HG03060 (cell line): ENCODE results near the gene RBBP5.

ENCODE experiments used
- ATAC-seq: cut with Tn5 transposase; IDR thresholded peaks from one replicate; pipeline ENCODE4 v1.9.1; 2021; ENCODE audit warnings: low read depth, moderate number of reproducible peaks; ENCODE audit not compliant: unreplicated experiment

Gene RBBP5

DNA sequence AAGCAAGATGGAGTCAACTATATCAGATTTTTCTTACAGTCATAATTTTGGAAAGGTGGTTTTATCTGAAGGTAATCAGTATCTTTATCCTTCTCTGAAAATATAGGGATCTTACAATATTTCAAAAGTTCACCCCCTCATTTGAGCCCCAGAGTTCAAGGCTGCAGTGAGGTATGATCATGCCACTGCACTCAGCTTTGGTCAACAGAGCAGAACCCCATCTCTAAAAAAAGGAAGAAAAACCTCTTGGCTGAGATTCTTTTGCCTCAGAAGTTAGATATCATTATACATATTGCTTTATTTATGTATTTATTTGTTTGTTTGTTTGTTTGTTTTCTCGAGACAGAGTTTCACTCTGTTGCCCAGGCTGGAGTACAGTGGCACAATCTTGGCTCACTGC, 11.5 kb upstream of the RBBP5 start:
- no peak for ATAC-seq

DNA sequence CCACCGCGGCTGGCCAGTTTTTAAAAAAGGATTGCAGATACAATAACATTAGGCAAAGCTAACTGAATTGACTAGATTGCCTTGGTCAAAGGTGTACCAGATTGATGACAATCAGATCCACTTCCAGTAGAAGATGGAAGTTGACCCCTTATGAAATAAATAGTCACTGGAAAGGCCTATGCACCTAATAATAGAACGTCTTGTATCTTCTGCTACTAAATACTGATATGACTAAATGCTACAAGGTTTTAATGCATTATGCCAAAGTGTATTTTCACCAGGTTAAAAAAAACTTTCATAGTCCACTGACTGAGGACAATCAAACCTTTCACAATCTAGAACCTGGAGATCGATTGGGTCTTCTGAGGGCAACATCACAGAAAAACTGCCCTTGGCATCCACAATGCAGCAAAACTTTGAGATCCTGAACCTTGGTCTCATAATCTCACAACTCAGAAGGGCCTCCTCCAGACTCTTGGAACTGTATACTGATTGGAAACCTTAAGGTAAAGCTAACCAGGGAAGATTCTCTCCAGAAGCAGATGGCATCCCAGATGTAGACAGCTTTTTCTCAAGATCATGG, 7.8 kb upstream of the RBBP5 start:
- no peak for ATAC-seq

DNA sequence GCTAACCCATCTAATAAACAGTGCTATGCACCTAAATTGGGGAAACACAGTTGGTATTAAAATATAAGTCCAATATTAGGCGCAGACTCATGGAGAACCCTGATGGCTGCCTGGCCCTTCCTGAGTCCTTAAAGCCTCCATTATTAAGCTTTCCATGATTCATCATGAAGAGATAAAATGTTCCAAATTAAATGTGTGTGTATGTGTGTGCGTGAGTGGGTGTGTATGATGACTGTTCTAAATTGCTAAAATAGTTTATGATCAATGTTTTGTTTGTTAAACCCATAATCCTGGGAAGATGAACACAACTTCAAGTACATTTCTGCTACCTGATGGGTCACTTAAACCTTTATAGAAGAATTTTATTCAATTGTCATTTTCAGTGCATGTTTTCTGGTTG, 6.3 kb upstream of the RBBP5 start:
- no peak for ATAC-seq

DNA sequence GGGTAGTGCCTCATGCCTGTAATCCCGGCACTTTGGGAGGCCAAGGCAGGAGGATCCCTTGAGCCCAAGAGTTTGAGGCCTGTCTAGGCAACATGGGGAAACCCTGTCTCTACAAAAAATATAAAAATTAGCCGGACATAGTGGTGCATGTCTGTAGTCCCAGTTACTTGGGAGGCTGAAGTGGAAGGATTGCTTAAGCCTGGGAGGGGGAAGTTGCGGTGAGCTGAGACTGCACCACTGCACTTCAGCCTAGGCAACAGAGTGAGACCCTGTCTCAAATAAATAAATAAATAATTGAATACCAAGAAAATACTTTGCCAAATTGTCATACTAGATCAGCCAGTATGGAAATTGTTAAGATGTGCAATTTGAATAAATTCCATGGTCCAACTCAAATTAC, 5.9 kb upstream of the RBBP5 start:
- ATAC-seq: no peak

DNA sequence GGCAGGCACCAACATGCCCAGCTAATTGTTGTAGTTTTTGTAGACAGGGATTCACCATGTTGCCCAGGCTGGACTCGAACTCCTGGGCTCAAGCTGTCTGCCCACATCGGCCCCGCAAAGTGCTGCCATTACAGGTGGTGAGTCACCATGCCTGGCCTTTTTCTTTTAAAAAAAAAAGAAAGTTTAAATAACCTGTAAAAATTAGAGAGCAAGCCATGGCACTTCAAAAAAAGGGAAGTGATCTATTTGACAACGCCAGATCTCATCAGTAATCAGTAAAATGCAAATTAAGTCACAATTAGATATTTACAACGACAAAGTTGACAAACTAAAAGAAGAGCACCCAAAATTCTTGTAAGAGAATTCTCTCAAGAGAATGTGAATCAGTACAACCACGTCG, 2.9 kb upstream of the RBBP5 start:
- ATAC-seq: no peak

- no peak for ATAC-seq
Observed at GRCh38 chr1:205122489-205122882, 708 bp upstream of the RBBP5 start.

GRCh38 chr1:205118752-205119151, 3.0 kb downstream of the RBBP5 start:
- no peak for ATAC-seq

GRCh38 chr1:205111354-205111753, 10.4 kb downstream of the RBBP5 start:
- no peak for ATAC-seq

GRCh38 chr1:205109711-205110110, 12.1 kb downstream of the RBBP5 start:
- ATAC-seq: no peak

GRCh38 chr1:205109269-205109668, 12.5 kb downstream of the RBBP5 start:
- no peak for ATAC-seq

GRCh38 chr1:205108464-205108863, 13.3 kb downstream of the RBBP5 start:
- ATAC-seq: no peak

DNA sequence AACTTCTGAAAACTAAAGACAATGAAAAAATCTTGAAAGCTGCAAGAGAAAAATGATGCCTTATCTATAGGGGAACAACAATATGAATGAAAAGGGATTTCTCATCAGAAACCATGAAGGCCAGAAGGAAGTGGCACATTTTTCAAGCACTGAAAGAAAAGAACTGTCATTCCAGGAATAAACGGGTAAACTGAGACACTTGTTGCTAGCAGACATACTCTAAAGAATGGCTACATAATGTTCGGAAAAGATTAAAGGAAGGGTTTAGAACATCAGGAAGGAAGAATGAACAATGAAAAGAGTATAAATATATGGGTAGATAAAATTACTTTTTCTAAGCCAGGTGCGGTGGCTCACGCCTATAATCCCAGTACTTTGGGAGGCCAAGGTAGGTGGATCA, 14.5 kb downstream of the RBBP5 start:
- ATAC-seq: no peak

DNA sequence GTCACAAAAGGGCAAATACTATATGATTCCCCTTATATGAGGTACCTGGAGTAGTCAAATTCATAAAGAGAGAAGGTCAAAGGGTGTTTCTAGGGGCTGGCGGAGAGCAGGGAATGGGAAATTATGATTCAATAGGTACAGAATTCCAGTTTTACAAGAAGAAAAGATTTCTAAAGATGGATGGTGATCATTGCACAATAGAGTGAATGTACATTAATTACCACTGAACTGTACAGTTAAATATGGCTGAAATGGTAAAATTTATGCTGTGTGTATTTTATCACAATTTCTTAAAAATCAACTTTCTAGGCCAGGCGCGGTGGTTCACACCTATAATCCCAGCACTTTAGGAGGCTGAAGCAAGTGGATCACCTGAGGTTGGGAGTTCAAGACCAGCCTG, 19.4 kb downstream of the RBBP5 start:
- ATAC-seq: no peak

- ATAC-seq: no peak
Observed at GRCh38 chr1:205098242-205098641, 23.5 kb downstream of the RBBP5 start.

DNA sequence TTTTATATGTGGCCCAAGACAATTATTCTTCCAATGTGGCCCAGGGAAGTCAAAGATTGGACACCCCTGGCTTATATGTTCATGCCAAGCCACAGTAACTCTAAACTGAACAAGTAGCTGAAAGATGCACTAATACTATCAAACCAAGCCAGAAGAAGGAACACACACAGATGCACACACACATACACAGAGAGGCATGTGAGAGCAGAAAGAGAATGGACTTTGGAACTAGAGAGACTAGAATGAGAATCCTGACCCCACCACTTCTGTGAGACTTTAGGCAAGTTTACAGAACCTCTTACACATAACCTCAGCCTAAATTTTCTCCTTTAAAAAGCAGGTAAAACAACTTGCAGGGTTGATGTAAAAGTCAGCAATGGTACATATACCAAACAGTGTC, 26.4 kb downstream of the RBBP5 start:
- no peak for ATAC-seq

- ATAC-seq: no peak
Observed at GRCh38 chr1:205091043-205091740, 30.6 kb downstream of the RBBP5 start.

DNA sequence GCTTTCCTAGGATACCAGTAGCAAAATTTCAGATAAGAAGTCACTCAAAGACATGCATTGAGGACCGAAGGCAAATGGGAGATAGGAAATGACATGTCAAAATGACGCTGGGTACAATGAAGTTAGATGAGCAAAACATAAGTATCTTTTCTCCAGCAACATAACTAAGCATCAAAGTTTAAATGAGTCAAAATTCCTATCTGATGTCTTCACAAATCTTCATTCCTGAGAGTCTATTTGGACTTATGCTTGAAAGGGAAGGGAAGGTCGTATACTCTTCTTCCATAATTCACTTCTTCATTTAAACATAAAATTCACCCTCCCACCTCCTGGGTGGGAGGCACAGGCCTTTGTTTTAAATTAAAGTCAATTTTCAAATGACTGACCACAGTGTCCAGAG, 33.4 kb downstream of the RBBP5 start:
- ATAC-seq: no peak

GRCh38 chr1:205084360-205084759, 37.4 kb downstream of the RBBP5 start, which contains the start of gene TMEM81:
TSS of gene TMEM81 (minus strand) at chr1:205084460. CDS start at chr1:205084320, 140 bp downstream.
- ATAC-seq: no peak

GRCh38 chr1:205082431-205082830, 39.3 kb downstream of the RBBP5 start:
- no peak for ATAC-seq

GRCh38 chr1:205077934-205078311, 43.9 kb downstream of the RBBP5 start:
- ATAC-seq: no peak

GRCh38 chr1:205077158-205077933, 44.4 kb downstream of the RBBP5 start:
- ATAC-seq: no peak

DNA sequence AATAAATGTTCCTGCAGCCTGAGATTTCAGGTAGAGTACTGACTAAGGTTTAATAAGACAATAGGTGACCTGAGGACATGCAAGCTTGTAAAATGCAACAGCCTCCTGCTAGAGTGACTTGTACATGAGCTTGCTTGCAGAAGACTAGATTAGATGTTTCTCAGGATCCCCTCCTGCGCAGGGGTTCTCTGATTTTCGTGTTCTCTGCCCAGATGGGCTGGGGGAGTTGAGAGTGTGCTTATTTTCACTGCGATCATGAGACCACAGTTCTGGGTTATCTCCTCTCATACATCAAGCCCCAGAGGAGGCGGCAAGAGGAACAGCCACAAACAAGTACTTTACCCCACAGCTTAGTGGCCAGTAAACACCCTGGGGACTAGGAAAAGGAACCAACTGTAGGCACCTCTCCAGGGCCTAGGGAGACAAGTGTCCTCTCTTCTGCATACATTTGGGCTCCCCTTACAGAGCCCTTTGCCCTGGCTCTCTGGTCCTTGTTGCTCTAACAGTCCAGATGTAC, 45.5 kb downstream of the RBBP5 start:
- ATAC-seq: no peak
